ENCODE data around the gene SHCBP1L. TPM values are rescaled to one million over a fixed set of nuclear protein-coding genes. Genes with fewer than 3 reads are reported as not detected.

SHCBP1L gene
- total RNA-seq, 1 donor from 2014 or later: 0.13 TPM

Other genes with a start within 250 kb of the SHCBP1L start
- 2.3 and 4.0 TPM in 2 replicates for gene NPL, start 163.4 kb downstream of the SHCBP1L start, total RNA-seq
- gene DHX9, start 113.8 kb downstream of the SHCBP1L start, total RNA-seq: 142 and 161 TPM in 2 replicates
- 337 and 395 TPM in 2 replicates for gene LAMC1, start 70.3 kb upstream of the SHCBP1L start, total RNA-seq
- gene LAMC2, start 233.1 kb upstream of the SHCBP1L start, total RNA-seq: 12.6 and 39.9 TPM in 2 replicates